ENCODE measurements around the gene NR1D2. TPM values are rescaled to one million over a fixed set of nuclear protein-coding genes. Genes with fewer than 3 reads are reported as not detected.

Gene NR1D2
- polyA plus RNA-seq, 10 donors: 15.6 to 33.4 (median 25.4) TPM

DNA sequence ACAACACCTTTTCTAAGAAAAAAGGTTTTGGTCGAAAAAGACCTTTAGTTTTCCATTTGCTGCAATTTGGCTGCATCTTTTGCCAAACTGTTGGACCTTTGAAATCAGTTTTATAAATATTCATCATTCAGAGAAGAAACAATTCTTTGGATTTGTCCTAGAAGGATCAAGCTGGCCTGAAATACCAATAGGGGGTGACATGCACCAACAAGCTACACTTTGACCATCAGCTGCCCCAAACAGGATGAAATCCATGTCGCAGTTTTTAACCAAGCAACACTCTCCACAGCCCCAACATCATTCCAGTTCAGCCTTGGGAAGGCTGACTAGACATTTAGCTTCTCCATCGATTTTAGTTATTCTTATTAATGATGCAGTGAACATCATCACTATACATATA, 18.4 kb upstream of the NR1D2 start:
- DNase-seq: no peak

- no peak for DNase-seq
These were observed 16.6 kb upstream of the NR1D2 start for GRCh38 chr3:23928524-23928923.

- no peak for DNase-seq
These were observed 13.5 kb upstream of the NR1D2 start for GRCh38 chr3:23931597-23931996.

DNA sequence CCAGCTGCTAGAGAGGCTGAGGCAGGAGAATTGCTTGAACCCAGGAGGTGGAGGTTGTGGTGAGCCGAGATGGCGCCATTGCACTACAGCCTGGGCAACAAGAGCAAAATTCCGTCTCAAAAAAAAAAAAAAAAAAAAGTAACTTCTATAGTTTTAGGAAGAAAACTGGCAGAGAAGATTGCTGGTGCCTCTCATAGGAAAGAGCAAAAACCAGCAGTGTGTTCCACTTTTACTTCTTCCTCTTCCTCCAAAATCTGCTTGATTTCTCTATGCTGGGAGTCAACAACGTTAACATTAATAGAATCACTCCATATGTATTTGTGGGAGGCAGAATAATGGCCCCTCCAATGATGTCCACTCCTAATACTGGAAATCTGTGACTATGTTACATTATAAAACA, 12.5 kb upstream of the NR1D2 start:
- DNase-seq: no peak

- no peak for DNase-seq
These were observed 10.8 kb upstream of the NR1D2 start for GRCh38 chr3:23934253-23934652.

- DNase-seq: no peak
These were observed 7.8 kb upstream of the NR1D2 start for GRCh38 chr3:23937296-23937695.

DNA sequence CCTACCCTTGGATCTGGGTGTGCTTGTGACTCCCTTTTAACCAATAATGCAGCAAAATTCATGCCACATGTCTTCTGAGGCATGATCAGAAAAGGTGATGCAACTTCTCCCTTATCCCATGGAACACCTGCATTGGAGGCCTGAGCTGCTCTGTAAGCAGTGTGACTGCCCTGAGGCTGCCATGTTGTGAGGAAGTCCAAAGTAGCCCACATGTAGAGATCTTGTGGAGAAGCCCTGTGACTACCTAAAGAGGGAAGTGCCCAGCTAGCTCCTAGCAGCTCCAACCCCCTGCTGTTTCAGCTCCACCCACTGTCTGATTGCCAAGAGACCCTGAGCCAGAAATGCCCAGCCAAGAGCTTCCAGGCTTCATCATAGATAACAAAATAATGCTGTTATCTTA, 6.4 kb upstream of the NR1D2 start:
- DNase-seq: no peak

GRCh38 chr3:23940775-23941174, 4.3 kb upstream of the NR1D2 start:
- no peak for DNase-seq

- no peak for DNase-seq
These were observed 3.6 kb upstream of the NR1D2 start for GRCh38 chr3:23941440-23941839.

DNA sequence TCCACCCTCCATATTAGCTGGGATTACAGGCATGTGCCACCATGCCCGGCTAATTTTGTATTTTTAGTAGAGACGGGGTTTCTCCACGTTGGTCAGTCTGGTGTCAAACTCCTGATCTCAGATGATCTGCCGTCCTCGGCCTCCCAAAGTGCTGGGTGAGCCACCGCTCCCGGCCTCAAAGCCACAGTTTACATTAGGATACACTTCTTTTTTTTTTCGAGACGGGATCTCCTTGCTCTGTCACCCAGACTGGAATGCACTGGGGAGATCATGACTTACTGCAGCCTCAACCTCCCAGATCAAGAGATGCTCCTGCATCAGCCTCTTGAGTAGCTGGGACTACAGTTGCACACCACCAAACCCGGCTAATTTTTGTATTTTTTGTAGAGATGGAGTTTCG, 2.5 kb upstream of the NR1D2 start:
- no peak for DNase-seq

GRCh38 chr3:23944007-23944783, 891 bp upstream of the NR1D2 start:
- peak in 1 of 3 donors; percentile 49 for DNase-seq

DNA sequence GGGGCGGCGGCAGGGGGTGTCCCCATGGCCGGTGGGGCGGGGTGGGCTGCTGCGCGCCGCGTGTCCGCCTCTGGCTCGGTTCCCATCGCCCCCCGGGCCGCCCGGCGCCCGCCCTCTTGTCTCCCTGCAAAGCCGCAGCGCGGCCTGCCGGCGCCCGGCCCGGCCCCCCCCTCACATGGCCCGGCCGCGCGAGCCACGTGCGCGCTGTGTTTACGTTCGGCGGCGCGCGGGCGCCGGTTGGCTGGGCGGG, 502 bp downstream of the NR1D2 start:
- DNase-seq: no peak

- peak; percentile 97 to 98 (median 97) for DNase-seq
These were observed 1.0 kb downstream of the NR1D2 start for GRCh38 chr3:23945913-23946687.

GRCh38 chr3:23948761-23949160, 3.7 kb downstream of the NR1D2 start:
- DNase-seq: no peak

DNA sequence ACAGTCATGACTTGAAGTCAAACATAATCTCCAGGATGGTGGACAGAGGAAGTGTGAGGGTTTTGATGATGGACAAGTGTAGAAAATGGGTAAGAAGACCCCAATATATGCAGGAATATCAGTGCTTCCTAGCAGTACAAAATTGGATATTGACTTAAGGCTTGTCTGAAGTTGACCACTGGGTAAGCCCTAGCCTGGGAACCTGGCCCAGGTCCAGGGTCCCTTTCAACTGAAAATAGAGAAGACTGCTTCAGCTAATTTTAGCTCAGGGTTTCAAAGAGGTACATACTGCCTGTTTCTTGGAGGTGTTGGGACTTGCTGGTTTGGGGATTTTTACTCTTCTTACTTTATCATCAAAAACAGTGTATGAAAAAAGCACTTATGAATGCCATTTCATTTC, 4.7 kb downstream of the NR1D2 start:
- peak in 1 of 3 donors; percentile 32 for DNase-seq

- no peak for DNase-seq
These were observed 5.2 kb downstream of the NR1D2 start for GRCh38 chr3:23950293-23950692.

GRCh38 chr3:23952646-23953045, 7.6 kb downstream of the NR1D2 start:
- no peak for DNase-seq

- no peak for DNase-seq
These were observed 8.4 kb downstream of the NR1D2 start for GRCh38 chr3:23953523-23953922.

GRCh38 chr3:23954144-23954543, 9.1 kb downstream of the NR1D2 start:
- no peak for DNase-seq

DNA sequence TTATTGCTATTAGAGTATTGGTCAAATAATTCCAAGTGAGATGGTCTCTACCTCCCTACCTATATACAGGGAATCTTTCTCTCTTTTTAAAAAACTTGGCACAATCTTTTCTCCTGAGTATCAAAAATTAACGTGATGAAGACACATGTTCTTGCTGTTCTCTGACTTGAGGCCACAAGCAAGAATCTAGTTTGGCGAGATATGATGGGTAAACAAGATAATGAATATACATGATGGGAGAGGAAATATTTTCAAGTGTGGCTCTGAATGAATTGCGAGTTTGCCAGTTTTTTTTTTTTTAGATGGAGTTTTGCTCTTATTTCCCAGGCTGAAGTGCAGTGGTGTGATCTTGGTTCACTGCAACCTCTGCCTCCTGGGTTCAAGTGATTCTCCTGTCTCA, 11.6 kb downstream of the NR1D2 start:
- no peak for DNase-seq

- DNase-seq: peak in 1 of 3 donors; percentile 72
These were observed 14.2 kb downstream of the NR1D2 start for GRCh38 chr3:23959135-23959900.

DNA sequence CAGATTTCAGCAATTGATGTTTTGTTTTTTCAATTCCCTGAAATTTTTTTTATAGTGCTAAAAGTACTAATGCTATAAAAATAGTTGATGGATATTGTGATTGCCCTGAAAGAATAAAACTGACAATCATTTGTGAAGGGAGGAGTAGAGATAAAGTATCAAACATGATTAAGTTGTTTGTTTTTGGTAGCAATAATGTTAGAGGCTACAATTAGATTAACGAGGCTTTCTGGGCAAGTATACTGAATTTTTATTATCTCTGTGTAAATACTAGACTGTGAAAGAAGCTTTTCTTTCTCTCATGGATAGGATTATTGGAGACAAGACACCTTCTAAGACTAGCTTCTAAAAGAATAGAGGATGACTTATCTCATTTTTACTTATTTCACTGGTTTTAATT, 15.6 kb downstream of the NR1D2 start:
- no peak for DNase-seq

DNA sequence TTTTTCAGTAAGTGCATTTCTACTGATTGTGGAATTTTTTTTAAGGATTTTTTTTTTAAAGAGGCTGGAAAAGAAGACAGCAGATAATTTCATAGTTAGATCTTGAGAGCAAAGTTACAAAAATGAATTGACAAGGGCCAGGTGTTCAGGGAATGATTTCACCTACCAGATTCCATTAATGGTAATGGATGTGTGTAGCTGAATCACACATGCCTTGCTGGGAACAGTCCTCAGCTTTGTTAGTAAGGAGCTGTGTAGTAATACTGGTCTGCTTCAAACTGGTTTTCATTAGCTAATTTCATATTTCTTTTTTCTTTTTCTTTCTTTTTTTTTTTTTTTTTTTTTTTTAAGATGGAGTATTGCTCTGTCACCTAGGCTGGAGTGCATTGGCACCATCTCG, 16.0 kb downstream of the NR1D2 start:
- no peak for DNase-seq
